ENCODE measurements around the gene NECTIN4. TPM values are rescaled to one million over a fixed set of nuclear protein-coding genes. Genes with fewer than 3 reads are reported as not detected.

Gene NECTIN4
- 3.6 TPM for total RNA-seq

DNA sequence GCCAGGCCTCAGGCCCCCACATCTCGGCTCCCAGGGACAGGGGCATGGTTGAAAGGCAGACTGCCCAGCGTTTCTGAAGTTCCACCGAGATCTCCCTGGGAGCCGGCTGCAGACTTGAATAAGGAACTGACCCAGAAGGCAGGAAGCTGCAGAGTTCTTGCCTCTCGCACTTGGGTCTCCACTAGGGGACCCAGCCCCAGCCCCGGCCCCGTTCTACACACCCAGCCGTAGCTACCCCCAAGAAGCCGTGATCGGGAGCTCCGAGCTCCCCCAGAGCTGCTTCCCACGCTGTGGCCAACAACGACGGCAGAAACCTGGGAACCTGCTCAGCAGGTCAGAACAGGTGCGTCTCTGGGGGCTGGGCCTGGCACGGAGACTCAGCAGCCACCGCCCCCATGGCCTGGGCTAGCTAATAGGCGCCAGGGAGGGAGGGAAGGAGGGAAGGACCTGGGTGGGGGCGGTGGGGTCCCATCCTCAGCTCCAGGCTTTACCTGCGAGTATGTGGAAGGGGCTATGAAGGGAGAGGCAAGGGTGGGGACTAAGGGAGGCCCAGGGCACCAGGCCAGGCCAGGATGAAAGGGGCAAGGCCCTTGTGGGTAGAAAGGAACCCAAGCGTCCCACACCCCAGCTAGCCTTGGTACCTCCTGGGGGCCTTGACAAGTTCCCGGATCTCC is at the start of gene NECTIN4:
NECTIN4 (minus strand) TSS at position 308 of the 674 bp plus-strand sequence; CDS start at position 46, 262 bp downstream.

GRCh38 chr1:161132410-161133219 is 43.3 kb upstream of the NECTIN4 start, which contains the start of gene DEDD:
Gene DEDD, minus strand, starts transcription at chr1:161132667. Its CDS starts 8,205 bp downstream, at chr1:161124462.

GRCh38 chr1:161117759-161118581 is 28.6 kb upstream of the NECTIN4 start, which contains the start of the genes NIT1 and PFDN2:
Gene NIT1, plus strand, starts transcription at chr1:161118105. Its CDS starts 72 bp downstream, at chr1:161118177.
Gene PFDN2, minus strand, starts transcription at chr1:161118037. Its CDS starts 11 bp downstream, at chr1:161118026.

GRCh38 chr1:161098210-161099068 is 9.1 kb upstream of the NECTIN4 start, which contains the start of gene KLHDC9:
Gene KLHDC9, plus strand, starts transcription at chr1:161098361. Its CDS starts 175 bp downstream, at chr1:161098536.

GRCh38 chr1:161069731-161070270 is 19.6 kb downstream of the NECTIN4 start, which contains the start of gene ARHGAP30:
Gene ARHGAP30, minus strand, starts transcription at chr1:161069891. Its CDS starts 267 bp downstream, at chr1:161069624.

DNA sequence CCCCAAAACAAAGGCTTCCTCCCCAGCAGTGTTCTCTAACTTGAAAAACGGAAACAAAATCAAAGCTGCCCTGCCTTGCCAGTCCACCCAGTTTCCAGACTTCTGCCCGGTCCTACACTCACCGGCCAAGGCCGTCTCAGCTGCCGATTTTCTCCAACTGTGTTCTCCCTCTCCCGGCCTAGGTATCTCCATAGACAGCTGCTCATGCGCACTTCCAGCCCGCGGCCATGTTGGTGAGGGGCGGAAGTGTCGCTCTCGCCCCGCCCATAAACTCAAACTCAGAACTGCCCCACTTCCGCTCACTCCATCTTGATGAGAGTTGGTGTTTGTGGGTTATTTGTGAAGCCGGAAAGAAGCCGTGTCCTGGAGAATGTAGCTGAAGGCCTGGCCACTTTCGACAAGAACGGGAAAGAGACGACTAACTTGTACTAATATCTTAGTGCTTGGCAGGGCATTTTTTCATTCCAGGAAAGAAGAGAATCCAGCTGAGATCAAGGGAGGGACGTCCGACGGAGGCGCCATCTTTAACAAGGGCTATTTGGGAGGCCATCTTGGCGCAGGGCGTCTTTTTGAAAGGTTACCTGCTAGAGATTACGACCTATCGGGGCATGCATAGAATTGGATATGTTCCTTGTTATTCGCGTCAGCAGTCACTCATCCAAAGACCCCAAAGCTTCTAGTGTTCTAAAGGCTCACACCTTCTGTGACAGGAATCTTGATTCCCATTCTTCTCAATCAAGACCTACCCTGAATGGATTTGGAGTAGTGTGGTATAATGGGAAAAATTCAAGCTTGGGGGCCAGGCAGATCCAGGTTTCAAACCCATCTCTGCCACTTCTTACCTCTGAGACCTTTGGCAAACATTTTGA is 43.4 kb downstream of the NECTIN4 start, which contains the start of gene USF1:
USF1 (minus strand) TSS at position 242 of the 869 bp plus-strand sequence. CDS start 2,702 bp downstream, outside the sequence.

DNA sequence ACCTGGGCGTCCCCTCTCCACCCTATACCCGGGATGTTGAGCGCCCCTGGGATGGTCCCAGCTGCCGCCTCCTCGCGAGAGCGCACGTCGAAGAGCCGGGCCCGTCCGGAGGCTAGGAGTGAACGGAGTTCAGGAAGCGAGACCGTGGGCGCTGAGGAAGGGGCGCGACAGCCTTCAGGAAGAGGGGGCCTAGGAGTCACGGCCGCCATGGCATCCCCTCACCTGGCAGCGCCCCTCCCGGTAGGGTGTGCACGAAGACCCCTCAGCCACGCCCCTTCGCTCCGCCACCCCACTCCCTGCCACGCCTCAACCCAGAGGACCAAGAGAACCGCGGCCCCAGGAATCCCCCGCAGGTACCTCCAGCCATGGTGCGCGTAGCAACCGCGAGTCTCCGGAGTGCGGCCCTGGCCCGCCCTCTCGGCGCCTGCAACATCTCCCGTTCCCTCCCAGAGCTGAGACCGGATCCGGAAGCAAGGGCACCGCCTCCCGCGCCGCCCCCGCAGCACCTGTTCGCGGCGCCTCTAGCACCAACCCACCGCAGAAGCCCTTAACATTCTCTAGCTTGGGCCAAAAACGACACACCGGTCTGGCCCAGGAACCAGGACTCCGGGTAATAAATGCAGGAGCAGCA is 50.7 kb downstream of the NECTIN4 start, which contains the start of gene TSTD1:
TSTD1 (minus strand) TSS at position 442 of the 631 bp plus-strand sequence; CDS start at position 367, 75 bp downstream.

Other genes starting within 250 kb of the NECTIN4 start
- gene CD244, start 226.7 kb downstream of the NECTIN4 start, total RNA-seq: 0.16 TPM
- gene ITLN1, start 204.4 kb downstream of the NECTIN4 start, total RNA-seq: not detected
- not detected for gene ITLN2, start 134.7 kb downstream of the NECTIN4 start, total RNA-seq
- gene F11R, start 68.4 kb downstream of the NECTIN4 start, total RNA-seq: 19.3 TPM
- gene TSTD1, start 50.6 kb downstream of the NECTIN4 start, total RNA-seq: 29.7 TPM
- gene USF1, start 43.6 kb downstream of the NECTIN4 start, total RNA-seq: 69.9 TPM
- gene ARHGAP30, start 19.7 kb downstream of the NECTIN4 start, total RNA-seq: 2.1 TPM
- gene KLHDC9, start 8.8 kb upstream of the NECTIN4 start, total RNA-seq: 4.6 TPM
- gene PFDN2, start 28.5 kb upstream of the NECTIN4 start, total RNA-seq: 28.0 TPM
- 24.8 TPM for gene NIT1, start 28.5 kb upstream of the NECTIN4 start, total RNA-seq
- gene DEDD, start 43.1 kb upstream of the NECTIN4 start, total RNA-seq: 40.2 TPM
- gene UFC1, start 64.4 kb upstream of the NECTIN4 start, total RNA-seq: 107 TPM
- 28.2 TPM for gene USP21, start 69.9 kb upstream of the NECTIN4 start, total RNA-seq
- 24.5 TPM for gene PPOX, start 76.9 kb upstream of the NECTIN4 start, total RNA-seq
- 25.2 TPM for gene B4GALT3, start 87.9 kb upstream of the NECTIN4 start, total RNA-seq
- 5.4 TPM for gene ADAMTS4, start 109.5 kb upstream of the NECTIN4 start, total RNA-seq
- gene NDUFS2, start 112.8 kb upstream of the NECTIN4 start, total RNA-seq: 103 TPM
- 6.3 TPM for gene FCER1G, start 125.7 kb upstream of the NECTIN4 start, total RNA-seq
- gene APOA2, start 134.1 kb upstream of the NECTIN4 start, total RNA-seq: not detected
- gene TOMM40L, start 136.5 kb upstream of the NECTIN4 start, total RNA-seq: 13.5 TPM
- gene NR1I3, start 148.6 kb upstream of the NECTIN4 start, total RNA-seq: not detected
- gene PCP4L1, start 169.2 kb upstream of the NECTIN4 start, total RNA-seq: 31.3 TPM
- gene MPZ, start 220.4 kb upstream of the NECTIN4 start, total RNA-seq: 19.4 TPM
- 63.4 TPM for gene SDHC, start 224.8 kb upstream of the NECTIN4 start, total RNA-seq